Measurements from ENCODE around the gene SPEG.

DNA sequence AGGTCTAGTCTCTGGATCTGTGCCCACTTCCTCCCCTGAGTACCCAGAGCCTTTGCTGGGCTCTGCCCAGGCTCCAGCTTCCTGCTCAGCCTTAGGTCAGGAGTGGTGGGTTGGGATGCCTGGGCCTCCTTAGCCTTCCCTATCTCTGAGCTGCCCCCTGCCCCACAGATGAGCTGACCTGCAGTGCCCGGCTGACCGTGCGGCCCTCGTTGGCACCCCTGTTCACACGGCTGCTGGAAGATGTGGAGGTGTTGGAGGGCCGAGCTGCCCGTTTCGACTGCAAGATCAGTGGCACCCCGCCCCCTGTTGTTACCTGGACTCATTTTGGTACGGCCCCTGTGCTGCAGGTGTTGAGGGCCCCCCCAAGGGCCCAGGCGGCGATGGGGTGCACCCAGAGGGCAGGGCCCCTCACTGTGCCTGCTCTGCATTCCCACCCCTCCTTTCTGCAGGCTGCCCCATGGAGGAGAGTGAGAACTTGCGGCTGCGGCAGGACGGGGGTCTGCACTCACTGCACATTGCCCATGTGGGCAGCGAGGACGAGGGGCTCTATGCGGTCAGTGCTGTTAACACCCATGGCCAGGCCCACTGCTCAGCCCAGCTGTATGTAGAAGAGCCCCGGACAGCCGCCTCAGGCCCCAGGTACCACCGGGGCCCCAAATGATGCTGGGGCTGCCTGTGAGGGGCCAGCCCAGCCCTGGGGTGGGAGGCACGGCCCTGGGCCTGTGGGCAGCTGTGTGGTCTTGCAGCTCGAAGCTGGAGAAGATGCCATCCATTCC lies 34.0 kb downstream of the SPEG start:
- TF ChIP-seq POLR2A (IDR thresholded peaks at IDR 0.05), result no peak
- TF ChIP-seq, protein P1, sequence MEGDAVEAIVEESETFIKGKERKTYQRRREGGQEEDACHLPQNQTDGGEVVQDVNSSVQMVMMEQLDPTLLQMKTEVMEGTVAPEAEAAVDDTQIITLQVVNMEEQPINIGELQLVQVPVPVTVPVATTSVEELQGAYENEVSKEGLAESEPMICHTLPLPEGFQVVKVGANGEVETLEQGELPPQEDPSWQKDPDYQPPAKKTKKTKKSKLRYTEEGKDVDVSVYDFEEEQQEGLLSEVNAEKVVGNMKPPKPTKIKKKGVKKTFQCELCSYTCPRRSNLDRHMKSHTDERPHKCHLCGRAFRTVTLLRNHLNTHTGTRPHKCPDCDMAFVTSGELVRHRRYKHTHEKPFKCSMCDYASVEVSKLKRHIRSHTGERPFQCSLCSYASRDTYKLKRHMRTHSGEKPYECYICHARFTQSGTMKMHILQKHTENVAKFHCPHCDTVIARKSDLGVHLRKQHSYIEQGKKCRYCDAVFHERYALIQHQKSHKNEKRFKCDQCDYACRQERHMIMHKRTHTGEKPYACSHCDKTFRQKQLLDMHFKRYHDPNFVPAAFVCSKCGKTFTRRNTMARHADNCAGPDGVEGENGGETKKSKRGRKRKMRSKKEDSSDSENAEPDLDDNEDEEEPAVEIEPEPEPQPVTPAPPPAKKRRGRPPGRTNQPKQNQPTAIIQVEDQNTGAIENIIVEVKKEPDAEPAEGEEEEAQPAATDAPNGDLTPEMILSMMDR (IDR thresholded peaks at IDR 0.05), result no peak

Measured in right lobe of liver (tissue), 4 donors.